HEK293 (cell line): ENCODE results near the gene CLIP3.

Source experiments
- CTCF ChIA-PET: fragments of 350-600 bp; formaldehyde crosslinking; extraction: SDS; loops from one replicate; lab custom pipeline; 2021; ENCODE audit warnings: antibody characterized with exemption; lab: Yijun Ruan, JAX
- POLR2A ChIA-PET: fragments of 300-600 bp; formaldehyde crosslinking; extraction: SDS; loops from one replicate; lab custom pipeline; 2020; ENCODE audit warnings: antibody characterized with exemption, inconsistent platforms; lab: Yijun Ruan, JAX
- H3K27ac ChIP-seq: fragments of 200-500 bp; sonication (Bioruptor generic); 2 replicates; pipeline ENCODE4 v1.5.1; 2014; ENCODE audit warnings: low read depth, low read length, control low read depth, inconsistent platforms; ENCODE audit errors: extremely low read depth
- H3K36me3 ChIP-seq, 2 experiments: fragments of 200-500 bp in 1 of 2; sonication (Bioruptor generic) in 1 of 2; 1 replicate in 1 of 2; 2 replicates in 1 of 2; pipeline ENCODE4 v1.5.1; 2014 to 2017; ENCODE audit warnings: inconsistent platforms in 2 of 2, low read length in 2 of 2; ENCODE audit not compliant: control insufficient read depth in 2 of 2, insufficient read depth in 1 of 2
- H3K4me1 ChIP-seq: fragments of 200-500 bp; sonication (Bioruptor generic); 2 replicates; pipeline ENCODE4 v1.5.1; 2014; ENCODE audit warnings: mild to moderate bottlenecking, low read length, inconsistent platforms; ENCODE audit not compliant: control insufficient read depth, insufficient read depth
- H3K4me3 ChIP-seq: 2 replicates; pipeline ENCODE4 v1.5.1; 2011; ENCODE audit warnings: low read depth, mild to moderate bottlenecking, control low read depth, low read length, moderate library complexity
- H3K9me3 ChIP-seq: fragments of 200-500 bp; sonication (Bioruptor generic); 2 replicates; pipeline ENCODE4 v1.5.1; 2014; ENCODE audit warnings: low read depth, low read length, inconsistent platforms; ENCODE audit not compliant: control insufficient read depth, insufficient read depth
- ATF2 ChIP-seq: fragments of 450-650 bp; formaldehyde crosslinking; IDR thresholded peaks from 2 replicates; pipeline ENCODE4 v1.5.1; 2016; ENCODE audit warnings: missing biosample characterization, missing genetic modification characterization, low read depth
- BCL11A ChIP-seq: fragments of 450-650 bp; formaldehyde crosslinking; IDR thresholded peaks from 2 replicates; pipeline ENCODE4 v1.5.1; 2016; ENCODE audit warnings: low read depth, missing biosample characterization, missing genetic modification characterization
- GLIS1 ChIP-seq: fragments of 450-650 bp; formaldehyde crosslinking; IDR thresholded peaks from 2 replicates; pipeline ENCODE4 v1.5.1; 2016; ENCODE audit warnings: missing biosample characterization, missing genetic modification characterization
- HIC1 ChIP-seq: fragments of 450-650 bp; formaldehyde crosslinking; IDR thresholded peaks from 2 replicates; pipeline ENCODE4 v1.5.1; 2016; ENCODE audit warnings: missing biosample characterization, missing genetic modification characterization
- HOXC10 ChIP-seq: sonication (generic); formaldehyde crosslinking; IDR thresholded peaks from 2 replicates; pipeline ENCODE4 v1.8.1; 2023; ENCODE audit warnings: mild to moderate bottlenecking, missing genetic modification reagents
- MZF1 ChIP-seq: fragments of 450-650 bp; formaldehyde crosslinking; IDR thresholded peaks from 2 replicates; pipeline ENCODE4 v1.5.1; 2017; ENCODE audit warnings: missing biosample characterization, missing genetic modification characterization, borderline replicate concordance
- SP2 ChIP-seq: fragments of 450-650 bp; formaldehyde crosslinking; IDR thresholded peaks from 2 replicates; pipeline ENCODE4 v1.5.1; 2016; ENCODE audit warnings: missing biosample characterization, missing genetic modification characterization
- ZBTB20 ChIP-seq: fragments of 450-650 bp; formaldehyde crosslinking; IDR thresholded peaks from 2 replicates; pipeline ENCODE4 v1.5.1; 2016; ENCODE audit warnings: missing biosample characterization, missing genetic modification characterization
- ZBTB7A ChIP-seq: fragments of 450-650 bp; formaldehyde crosslinking; IDR thresholded peaks from 2 replicates; pipeline ENCODE4 v1.5.1; 2016; ENCODE audit warnings: low read depth, missing biosample characterization, missing genetic modification characterization
- ZFP37 ChIP-seq: fragments of 450-650 bp; formaldehyde crosslinking; IDR thresholded peaks from 2 replicates; pipeline ENCODE4 v1.5.1; 2016; ENCODE audit warnings: missing biosample characterization, missing genetic modification characterization
- ZFP41 ChIP-seq: fragments of 450-650 bp; formaldehyde crosslinking; IDR thresholded peaks from 2 replicates; pipeline ENCODE4 v1.5.1; 2016; ENCODE audit warnings: missing biosample characterization, missing genetic modification characterization, borderline replicate concordance
- ZNF112 ChIP-seq: fragments of 450-650 bp; formaldehyde crosslinking; IDR thresholded peaks from 2 replicates; pipeline ENCODE4 v1.5.0; 2017; ENCODE audit warnings: missing biosample characterization, missing genetic modification characterization
- ZNF311 ChIP-seq: fragments of 450-650 bp; formaldehyde crosslinking; IDR thresholded peaks from 2 replicates; pipeline ENCODE4 v1.5.1; 2017; ENCODE audit warnings: missing biosample characterization, missing genetic modification characterization, borderline replicate concordance
- ZNF366 ChIP-seq: fragments of 450-650 bp; formaldehyde crosslinking; conservative IDR thresholded peaks from 2 replicates; pipeline ENCODE4 v1.5.1; 2016; ENCODE audit warnings: missing biosample characterization, missing genetic modification characterization
- ZNF426 ChIP-seq: fragments of 450-650 bp; formaldehyde crosslinking; IDR thresholded peaks from 2 replicates; pipeline ENCODE4 v1.5.1; 2017; ENCODE audit warnings: missing biosample characterization, missing genetic modification characterization, mild to moderate bottlenecking, inconsistent platforms, moderate library complexity
- ZNF501 ChIP-seq: fragments of 450-650 bp; formaldehyde crosslinking; IDR thresholded peaks from 2 replicates; pipeline ENCODE4 v1.5.1; 2016; ENCODE audit warnings: missing biosample characterization, missing genetic modification characterization
- ZNF514 ChIP-seq: fragments of 450-650 bp; formaldehyde crosslinking; IDR thresholded peaks from 2 replicates; pipeline ENCODE4 v1.5.1; 2016; ENCODE audit warnings: missing biosample characterization, missing genetic modification characterization
- ZNF596 ChIP-seq: fragments of 450-650 bp; IDR thresholded peaks from 2 replicates; pipeline ENCODE4 v1.5.0; 2018; ENCODE audit warnings: missing biosample characterization, mild to moderate bottlenecking, missing genetic modification characterization, moderate library complexity
- ZNF704 ChIP-seq: fragments of 450-650 bp; formaldehyde crosslinking; IDR thresholded peaks from 2 replicates; pipeline ENCODE4 v1.5.1; 2016; ENCODE audit warnings: missing biosample characterization, missing genetic modification characterization
- TF ChIP-seq, protein P1 (sequence below): fragments of 450-650 bp; formaldehyde crosslinking; IDR thresholded peaks from 2 replicates; pipeline ENCODE4 v1.5.1; 2016; ENCODE audit warnings: missing biosample characterization, missing genetic modification characterization
- TF ChIP-seq, protein P2 (sequence below): fragments of 450-650 bp; formaldehyde crosslinking; IDR thresholded peaks from 2 replicates; pipeline ENCODE4 v1.5.1; 2016; ENCODE audit warnings: missing biosample characterization, missing genetic modification characterization

The CLIP3 gene

GRCh38 chr19:36013280-36014011 lies 19.2 kb downstream of the CLIP3 start (continued):
- TF ChIP-seq, protein P1, sequence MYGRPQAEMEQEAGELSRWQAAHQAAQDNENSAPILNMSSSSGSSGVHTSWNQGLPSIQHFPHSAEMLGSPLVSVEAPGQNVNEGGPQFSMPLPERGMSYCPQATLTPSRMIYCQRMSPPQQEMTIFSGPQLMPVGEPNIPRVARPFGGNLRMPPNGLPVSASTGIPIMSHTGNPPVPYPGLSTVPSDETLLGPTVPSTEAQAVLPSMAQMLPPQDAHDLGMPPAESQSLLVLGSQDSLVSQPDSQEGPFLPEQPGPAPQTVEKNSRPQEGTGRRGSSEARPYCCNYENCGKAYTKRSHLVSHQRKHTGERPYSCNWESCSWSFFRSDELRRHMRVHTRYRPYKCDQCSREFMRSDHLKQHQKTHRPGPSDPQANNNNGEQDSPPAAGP (tag by site-specific recombination) = no peak
- TF ChIP-seq, protein P2, sequence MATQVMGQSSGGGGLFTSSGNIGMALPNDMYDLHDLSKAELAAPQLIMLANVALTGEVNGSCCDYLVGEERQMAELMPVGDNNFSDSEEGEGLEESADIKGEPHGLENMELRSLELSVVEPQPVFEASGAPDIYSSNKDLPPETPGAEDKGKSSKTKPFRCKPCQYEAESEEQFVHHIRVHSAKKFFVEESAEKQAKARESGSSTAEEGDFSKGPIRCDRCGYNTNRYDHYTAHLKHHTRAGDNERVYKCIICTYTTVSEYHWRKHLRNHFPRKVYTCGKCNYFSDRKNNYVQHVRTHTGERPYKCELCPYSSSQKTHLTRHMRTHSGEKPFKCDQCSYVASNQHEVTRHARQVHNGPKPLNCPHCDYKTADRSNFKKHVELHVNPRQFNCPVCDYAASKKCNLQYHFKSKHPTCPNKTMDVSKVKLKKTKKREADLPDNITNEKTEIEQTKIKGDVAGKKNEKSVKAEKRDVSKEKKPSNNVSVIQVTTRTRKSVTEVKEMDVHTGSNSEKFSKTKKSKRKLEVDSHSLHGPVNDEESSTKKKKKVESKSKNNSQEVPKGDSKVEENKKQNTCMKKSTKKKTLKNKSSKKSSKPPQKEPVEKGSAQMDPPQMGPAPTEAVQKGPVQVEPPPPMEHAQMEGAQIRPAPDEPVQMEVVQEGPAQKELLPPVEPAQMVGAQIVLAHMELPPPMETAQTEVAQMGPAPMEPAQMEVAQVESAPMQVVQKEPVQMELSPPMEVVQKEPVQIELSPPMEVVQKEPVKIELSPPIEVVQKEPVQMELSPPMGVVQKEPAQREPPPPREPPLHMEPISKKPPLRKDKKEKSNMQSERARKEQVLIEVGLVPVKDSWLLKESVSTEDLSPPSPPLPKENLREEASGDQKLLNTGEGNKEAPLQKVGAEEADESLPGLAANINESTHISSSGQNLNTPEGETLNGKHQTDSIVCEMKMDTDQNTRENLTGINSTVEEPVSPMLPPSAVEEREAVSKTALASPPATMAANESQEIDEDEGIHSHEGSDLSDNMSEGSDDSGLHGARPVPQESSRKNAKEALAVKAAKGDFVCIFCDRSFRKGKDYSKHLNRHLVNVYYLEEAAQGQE (tag by site-specific recombination) = no peak
- no peak for TF ChIP-seq ZNF704

GRCh38 chr19:36010402-36010801 lies 22.3 kb downstream of the CLIP3 start:
- Histone ChIP-seq H3K36me3 (peaks cover 7 to 23% of the 10 kb centered on the region in 2 experiments; a peak in 2 of 3 replicates), H3K4me1 (peaks cover 21% of the 10 kb centered on the region), H3K9me3 (no peaks in the 10 kb centered on the region), H3K4me3 (no peak overlapping the region), H3K27ac (no peak overlapping the region)
- POLR2A ChIA-PET = interaction anchor here (1.6 to 2.3 kb wide), 2 partner anchors 10 to 43 kb away, joined by 4 to 12 read pairs; partner anchors contain the start of gene THAP8
- no peak for TF ChIP-seq ZNF366 (tag by site-specific recombination)
- CTCF ChIA-PET = no interaction called here

DNA sequence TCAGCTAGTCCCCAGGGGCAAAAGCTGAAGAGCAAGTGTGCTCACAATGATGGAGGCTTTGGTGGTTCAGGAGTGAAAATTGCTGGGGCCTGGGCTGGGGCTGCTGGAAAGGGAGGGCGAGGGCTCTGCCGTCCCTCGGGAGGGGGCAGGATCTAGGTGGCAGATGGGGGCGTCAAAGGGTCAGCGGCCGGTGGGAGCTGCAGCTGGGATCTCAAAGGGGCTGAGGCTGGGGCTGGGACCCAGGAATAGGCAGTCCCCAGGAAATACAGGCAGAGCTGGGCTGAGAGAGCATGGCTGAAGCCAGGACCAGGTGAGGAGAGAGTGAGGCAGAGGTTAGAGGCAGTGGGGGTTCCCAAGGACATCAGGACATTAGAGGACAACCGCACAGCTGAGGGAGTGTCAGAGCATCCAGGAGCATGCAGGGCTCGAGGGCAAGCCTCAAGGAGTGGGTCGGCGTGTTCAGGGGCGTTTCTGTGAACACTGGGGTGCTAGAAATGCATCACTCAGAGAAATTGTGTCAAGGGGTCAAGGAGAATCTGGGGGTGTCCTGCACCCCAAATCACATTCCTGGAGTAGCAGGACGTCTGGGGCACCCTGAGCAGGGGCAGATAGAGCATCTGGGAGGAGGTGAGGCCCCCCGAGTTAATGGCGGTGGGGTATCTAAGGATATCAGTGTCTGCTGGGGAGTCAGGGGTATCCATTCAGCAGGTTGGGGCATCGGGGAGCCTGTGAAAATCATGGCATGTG lies 22.9 kb downstream of the CLIP3 start:
- H3K27ac ChIP-seq = peak overlapping the region; percentile 38; the same call in 1 of the 2 replicates
- no peaks in the 10 kb centered on the region for H3K9me3 ChIP-seq
- no peak overlapping the region for H3K4me3 ChIP-seq
- POLR2A ChIA-PET = interaction anchor here (1.2 to 2.3 kb wide), 4 partner anchors 11 to 44 kb away, joined by 3 to 12 read pairs (median 4); partner anchors contain the start of gene THAP8
- H3K36me3 ChIP-seq = peaks cover 7 to 27% of the 10 kb centered on the region in 2 experiments; a peak in 2 of 3 replicates
- H3K4me1 ChIP-seq = peaks cover 15% of the 10 kb centered on the region
- CTCF ChIA-PET = interaction anchor here (0.8 kb wide), 1 partner anchor 183 kb away, joined by 3 read pairs; no protein-coding TSS in a partner anchor
- TF ChIP-seq ZFP41 (tag by site-specific recombination) (no peak), SP2 (peak; percentile 37), GLIS1 (tag by site-specific recombination) (no peak), ZBTB20 (tag by site-specific recombination) (peak; percentile 54; the same call in 1 of the 2 replicates), HOXC10 (CRISPR knock-in tag) (no peak), ZFP37 (tag by site-specific recombination) (no peak), HIC1 (tag by site-specific recombination) (no peak), ZNF596 (tag by site-specific recombination) (no peak), BCL11A (tag by site-specific recombination) (0 out of 2 replicates have a peak, but pooled peaks have one; percentile 27), ATF2 (tag by site-specific recombination) (no peak), ZBTB7A (0 out of 2 replicates have a peak, but pooled peaks have one; percentile 6), ZNF514 (tag by site-specific recombination) (no peak), ZNF501 (tag by site-specific recombination) (no peak), ZNF426 (tag by site-specific recombination) (no peak), MZF1 (tag by site-specific recombination) (no peak), ZNF311 (tag by site-specific recombination) (no peak), ZNF112 (tag by site-specific recombination) (no peak)
